Pons (tissue), 1 donor: ENCODE results near the gene STX12.
"Not testable (repeated sequence)": the region's sequence is repeated elsewhere in the genome, so short reads cannot be mapped to it uniquely, and the experiment has no call there.

Experiments used
- DNase-seq: peaks from one replicate; pipeline ENCODE4 v3.0.0-alpha.2; 2016; ENCODE audit warnings: low spot score

The STX12 gene

DNA sequence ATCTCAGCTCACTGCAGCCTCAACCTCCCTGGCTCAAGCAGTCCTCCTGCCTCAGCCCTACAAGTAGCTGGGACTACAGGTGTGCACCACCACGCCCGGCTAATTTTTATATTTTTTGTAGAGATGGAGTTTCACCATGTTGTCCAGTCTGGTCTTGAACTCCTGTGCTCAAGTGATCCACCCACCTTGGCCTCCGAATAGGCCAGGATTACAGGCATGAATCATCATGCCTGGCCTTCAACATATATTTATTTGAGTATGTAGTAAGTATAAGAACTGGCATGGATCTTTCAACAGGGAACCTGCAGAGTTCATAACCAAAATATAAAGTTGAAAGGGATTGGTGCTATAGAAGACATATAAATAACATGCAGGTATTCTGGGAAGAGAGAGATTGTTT, 2.3 kb downstream of the STX12 start:
- DNase-seq: not testable (repeated sequence)

DNA sequence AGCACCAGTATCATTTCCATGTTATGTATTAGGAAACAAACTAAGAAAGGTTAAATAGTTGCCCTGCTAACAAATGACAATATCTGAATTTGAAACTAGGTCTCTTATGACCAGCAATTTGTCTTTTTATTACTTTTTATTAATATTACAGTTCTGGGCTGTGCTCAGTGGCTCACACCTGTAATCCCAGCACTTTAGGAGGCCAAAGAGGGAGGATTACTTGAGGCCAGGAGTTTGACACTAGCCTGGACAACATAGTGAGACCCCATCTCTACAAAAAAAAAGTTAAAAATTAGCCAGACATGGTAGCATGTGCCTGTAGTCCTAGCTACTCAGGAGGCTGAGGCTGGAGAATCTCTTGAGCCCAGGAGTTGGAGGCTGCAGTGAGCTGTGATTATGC, 3.3 kb downstream of the STX12 start:
- DNase-seq: not testable (repeated sequence)

- no peak for DNase-seq
Measured at GRCh38 chr1:27778056-27778455, 5.0 kb downstream of the STX12 start.

- DNase-seq: no peak
Measured at GRCh38 chr1:27779122-27779521, 6.1 kb downstream of the STX12 start.

DNA sequence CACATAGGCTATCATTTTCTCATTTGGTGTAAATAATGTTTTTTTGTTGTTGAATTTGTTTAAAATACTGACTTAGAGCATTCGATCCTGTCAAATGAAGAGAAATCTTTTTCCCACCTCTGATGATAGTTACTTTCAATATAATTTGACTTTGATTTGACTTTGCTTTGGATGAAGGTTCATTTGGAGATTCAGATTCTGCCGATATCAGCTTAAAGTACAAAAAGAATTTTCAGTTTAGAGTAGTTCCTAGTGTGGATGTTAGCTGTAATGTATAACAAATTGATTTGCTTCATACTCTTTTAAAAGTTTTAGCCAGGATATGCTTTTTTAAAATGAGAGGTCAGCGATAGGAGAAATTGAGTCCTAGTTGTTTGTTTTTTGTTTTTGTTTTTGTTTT, 9.9 kb downstream of the STX12 start:
- no peak for DNase-seq

- DNase-seq: no peak
Measured at GRCh38 chr1:27784700-27785099, 11.7 kb downstream of the STX12 start.

DNA sequence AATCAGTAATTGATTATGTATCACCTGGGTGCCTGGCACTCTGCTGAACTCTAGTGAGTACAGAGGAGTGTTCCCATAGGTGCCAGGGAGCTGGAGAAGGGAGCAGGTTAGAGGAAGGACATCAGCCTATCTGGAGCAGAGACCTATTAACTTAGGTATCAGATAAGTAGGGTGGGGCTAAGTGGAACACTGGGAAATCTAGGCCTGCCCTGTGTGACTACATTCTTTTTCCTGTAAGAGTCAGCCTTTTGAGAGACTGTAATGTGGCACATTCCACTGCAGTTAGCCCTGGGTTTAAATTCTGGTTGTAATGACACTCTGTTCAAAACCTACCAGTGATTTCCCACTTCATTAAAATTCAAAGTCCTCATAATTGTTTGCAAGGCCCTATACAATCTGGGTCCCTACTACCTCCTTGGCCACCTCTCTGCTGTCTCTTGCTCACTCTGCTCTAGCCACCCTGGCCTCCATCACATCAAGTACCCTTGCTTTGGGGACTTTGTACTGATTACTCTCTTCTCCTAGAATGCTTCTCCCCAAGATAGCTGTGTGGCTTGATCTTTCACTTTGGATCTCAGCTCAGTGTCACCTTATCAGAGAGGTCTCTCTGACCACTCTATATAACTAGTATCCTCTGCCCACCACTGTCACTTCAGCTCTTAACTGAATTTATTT, 12.9 kb downstream of the STX12 start:
- DNase-seq: no peak

- DNase-seq: peak; percentile 63
Measured at GRCh38 chr1:27787895-27788294, 14.9 kb downstream of the STX12 start.

GRCh38 chr1:27789540-27790041, 16.6 kb downstream of the STX12 start:
- DNase-seq: peak; percentile 46

GRCh38 chr1:27790270-27790669, 17.3 kb downstream of the STX12 start:
- DNase-seq: not testable (repeated sequence)

- no peak for DNase-seq
Measured at GRCh38 chr1:27795601-27796000, 22.6 kb downstream of the STX12 start.

DNA sequence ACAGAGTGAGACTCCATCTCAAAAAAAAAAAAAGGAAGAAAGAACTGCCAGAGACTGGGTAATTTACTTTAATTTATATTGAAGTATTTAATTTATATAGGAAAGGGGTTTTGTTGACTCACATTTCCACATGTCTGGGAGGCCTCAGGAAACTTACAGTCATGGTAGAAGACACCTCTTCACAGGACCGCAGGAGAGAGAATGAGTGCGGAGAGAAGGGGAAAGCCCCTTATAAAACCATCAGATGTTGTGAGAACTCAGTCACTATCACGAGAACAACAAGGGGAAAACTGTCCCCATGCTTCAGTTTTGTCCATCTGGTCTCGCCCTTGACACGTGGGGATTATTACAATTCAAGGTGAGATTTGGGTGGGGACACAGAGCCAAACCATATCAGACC, 31.8 kb downstream of the STX12 start:
- no peak for DNase-seq

GRCh38 chr1:27806758-27807157, 33.7 kb downstream of the STX12 start:
- no peak for DNase-seq

- DNase-seq: no peak
Measured at GRCh38 chr1:27807385-27807784, 34.4 kb downstream of the STX12 start.

- not testable (repeated sequence) for DNase-seq
Measured at GRCh38 chr1:27808131-27808530, 35.1 kb downstream of the STX12 start.

GRCh38 chr1:27809883-27810282, 36.9 kb downstream of the STX12 start:
- DNase-seq: no peak

- DNase-seq: no peak
Measured at GRCh38 chr1:27811741-27812500, 38.9 kb downstream of the STX12 start.

- no peak for DNase-seq
Measured at GRCh38 chr1:27816921-27817630, 44.1 kb downstream of the STX12 start.

DNA sequence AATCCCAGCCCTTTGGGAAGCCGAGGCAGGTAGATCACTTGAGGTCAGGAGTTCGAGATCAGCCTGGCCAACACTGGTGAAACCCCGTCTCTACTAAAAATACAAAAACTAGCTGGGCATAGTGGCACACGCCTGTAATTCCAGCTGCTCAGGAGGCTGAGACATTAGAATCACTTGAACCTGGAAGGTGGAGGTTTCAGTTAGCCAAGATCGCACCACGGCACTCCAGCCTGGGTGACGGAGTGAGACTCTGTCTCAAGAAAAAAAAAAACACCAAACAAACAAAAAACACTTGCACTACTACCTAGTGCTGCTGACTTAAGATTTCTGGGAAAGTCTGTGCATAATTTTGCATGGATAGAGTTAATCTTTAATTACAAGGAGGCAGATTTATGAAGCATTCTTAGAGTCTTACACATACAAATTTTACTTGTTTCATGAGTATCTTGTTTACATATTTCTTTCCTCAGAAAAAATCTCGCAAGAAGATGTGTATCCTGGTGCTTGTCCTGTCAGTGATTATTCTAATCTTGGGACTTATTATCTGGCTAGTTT, 48.8 kb downstream of the STX12 start:
- no peak for DNase-seq

GRCh38 chr1:27823784-27824183, 50.8 kb downstream of the STX12 start:
- no peak for DNase-seq

- no peak for DNase-seq
Measured at GRCh38 chr1:27824411-27824810, 51.4 kb downstream of the STX12 start.

DNA sequence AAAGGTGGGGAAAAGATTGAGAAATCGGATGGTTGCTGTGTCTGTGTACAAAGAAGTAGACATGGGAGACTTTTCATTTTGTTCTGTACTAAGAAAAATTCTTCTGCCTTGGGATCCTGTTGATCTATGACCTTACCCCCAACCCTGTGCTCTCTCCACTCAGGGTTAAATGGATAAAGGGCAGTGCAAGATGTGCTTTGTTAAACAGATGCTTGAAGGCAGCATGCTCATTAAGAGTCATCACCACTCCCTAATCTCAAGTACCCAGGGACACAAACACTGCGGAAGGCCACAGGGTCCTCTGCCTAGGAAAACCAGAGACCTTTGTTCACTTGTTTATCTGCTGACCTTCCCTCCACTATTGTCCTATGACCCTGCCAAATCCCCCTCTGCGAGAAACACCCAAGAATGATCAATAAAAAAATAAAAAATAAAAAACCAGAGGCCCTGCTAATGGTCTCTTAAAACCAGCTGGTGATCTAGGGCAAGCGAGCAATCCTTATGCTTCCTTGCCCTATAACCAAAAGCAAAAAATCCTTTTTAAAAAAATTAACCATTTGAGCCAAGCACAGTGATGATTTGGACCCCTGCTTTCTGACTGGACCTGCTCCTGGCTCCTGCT, 56.4 kb downstream of the STX12 start:
- not testable (repeated sequence) for DNase-seq
